ENCODE data around the gene BOLA1. TPM values are rescaled to one million over a fixed set of nuclear protein-coding genes. Genes with fewer than 3 reads are reported as not detected.

Gene BOLA1
- polyA plus RNA-seq, 1 donor from 2014 or later: 26.3 TPM

DNA sequence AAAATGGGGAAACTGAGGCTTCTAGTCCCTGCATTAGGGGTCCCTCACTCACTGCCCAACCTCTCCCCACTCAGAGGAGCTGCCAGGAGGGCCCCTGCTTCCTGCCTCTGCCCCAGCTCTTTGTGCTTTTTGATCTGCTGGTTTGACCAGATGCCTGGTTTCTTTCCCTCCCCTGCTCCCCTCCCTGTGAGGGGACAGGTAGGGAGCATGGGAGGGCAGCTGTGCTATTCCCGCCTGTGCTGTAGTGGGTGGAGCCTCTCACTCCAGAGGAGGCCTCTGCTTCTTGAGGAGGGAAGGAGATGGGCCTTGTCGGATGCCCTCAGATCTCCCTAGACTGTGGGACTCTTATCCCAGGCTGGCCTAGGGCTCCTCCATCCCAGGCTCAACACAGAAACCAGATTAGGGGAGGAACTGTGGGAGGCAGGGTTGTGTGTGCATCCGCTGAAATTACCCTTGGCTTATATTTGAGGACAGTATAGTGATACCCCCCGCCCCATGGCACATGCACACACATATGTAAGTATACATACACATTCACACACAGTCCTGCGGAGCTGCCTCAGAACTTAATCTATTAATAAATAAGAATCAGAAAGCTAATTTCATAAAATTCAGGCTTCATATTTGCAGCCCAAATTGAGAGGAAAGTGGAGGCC lies 4.6 kb downstream of the BOLA1 start:
- no peaks in the 10 kb centered on the region for H3K27me3 ChIP-seq (ENCODE audit: insufficient read depth, low read depth, low read length)
- H3K4me3 ChIP-seq (ENCODE audit: low read length): no peak overlapping the region
- H3F3A ChIP-seq (ENCODE audit: insufficient read depth, low read length, poor library complexity, severe bottlenecking): no peaks in the 10 kb centered on the region
- no peak overlapping the region for H2AFZ ChIP-seq (ENCODE audit: low read depth, low read length)
- H3K4me2 ChIP-seq (ENCODE audit: low read length): no peak overlapping the region
- H3K9me2 ChIP-seq (ENCODE audit: insufficient read depth, low read length): no peaks in the 10 kb centered on the region
- H3K9me3 ChIP-seq (ENCODE audit: low read length): no peaks in the 10 kb centered on the region
- no peak overlapping the region for H3K9ac ChIP-seq (ENCODE audit: low read length)
- H3K27ac ChIP-seq (ENCODE audit: low read length): no peak overlapping the region
- H3K36me3 ChIP-seq (ENCODE audit: insufficient read depth, low read length): no peaks in the 10 kb centered on the region
- H4K20me1 ChIP-seq (ENCODE audit: insufficient read depth): no peaks in the 10 kb centered on the region
- H3K79me2 ChIP-seq (replicated peaks; ENCODE audit: insufficient read depth, low read length): no peaks in the 10 kb centered on the region
- no peak for TF ChIP-seq SMC3 (conservative IDR thresholded peaks at IDR 0.05; ENCODE audit: poor library complexity)
- TF ChIP-seq TAF1 (IDR thresholded peaks at IDR 0.05; ENCODE audit: low read depth): no peak
- no peak for TF ChIP-seq POLR2AphosphoS5 (IDR thresholded peaks at IDR 0.05)
- TF ChIP-seq, protein P1, sequence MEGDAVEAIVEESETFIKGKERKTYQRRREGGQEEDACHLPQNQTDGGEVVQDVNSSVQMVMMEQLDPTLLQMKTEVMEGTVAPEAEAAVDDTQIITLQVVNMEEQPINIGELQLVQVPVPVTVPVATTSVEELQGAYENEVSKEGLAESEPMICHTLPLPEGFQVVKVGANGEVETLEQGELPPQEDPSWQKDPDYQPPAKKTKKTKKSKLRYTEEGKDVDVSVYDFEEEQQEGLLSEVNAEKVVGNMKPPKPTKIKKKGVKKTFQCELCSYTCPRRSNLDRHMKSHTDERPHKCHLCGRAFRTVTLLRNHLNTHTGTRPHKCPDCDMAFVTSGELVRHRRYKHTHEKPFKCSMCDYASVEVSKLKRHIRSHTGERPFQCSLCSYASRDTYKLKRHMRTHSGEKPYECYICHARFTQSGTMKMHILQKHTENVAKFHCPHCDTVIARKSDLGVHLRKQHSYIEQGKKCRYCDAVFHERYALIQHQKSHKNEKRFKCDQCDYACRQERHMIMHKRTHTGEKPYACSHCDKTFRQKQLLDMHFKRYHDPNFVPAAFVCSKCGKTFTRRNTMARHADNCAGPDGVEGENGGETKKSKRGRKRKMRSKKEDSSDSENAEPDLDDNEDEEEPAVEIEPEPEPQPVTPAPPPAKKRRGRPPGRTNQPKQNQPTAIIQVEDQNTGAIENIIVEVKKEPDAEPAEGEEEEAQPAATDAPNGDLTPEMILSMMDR (IDR thresholded peaks at IDR 0.05; ENCODE audit: poor library complexity, severe bottlenecking): no peak
- TF ChIP-seq, protein P2, sequence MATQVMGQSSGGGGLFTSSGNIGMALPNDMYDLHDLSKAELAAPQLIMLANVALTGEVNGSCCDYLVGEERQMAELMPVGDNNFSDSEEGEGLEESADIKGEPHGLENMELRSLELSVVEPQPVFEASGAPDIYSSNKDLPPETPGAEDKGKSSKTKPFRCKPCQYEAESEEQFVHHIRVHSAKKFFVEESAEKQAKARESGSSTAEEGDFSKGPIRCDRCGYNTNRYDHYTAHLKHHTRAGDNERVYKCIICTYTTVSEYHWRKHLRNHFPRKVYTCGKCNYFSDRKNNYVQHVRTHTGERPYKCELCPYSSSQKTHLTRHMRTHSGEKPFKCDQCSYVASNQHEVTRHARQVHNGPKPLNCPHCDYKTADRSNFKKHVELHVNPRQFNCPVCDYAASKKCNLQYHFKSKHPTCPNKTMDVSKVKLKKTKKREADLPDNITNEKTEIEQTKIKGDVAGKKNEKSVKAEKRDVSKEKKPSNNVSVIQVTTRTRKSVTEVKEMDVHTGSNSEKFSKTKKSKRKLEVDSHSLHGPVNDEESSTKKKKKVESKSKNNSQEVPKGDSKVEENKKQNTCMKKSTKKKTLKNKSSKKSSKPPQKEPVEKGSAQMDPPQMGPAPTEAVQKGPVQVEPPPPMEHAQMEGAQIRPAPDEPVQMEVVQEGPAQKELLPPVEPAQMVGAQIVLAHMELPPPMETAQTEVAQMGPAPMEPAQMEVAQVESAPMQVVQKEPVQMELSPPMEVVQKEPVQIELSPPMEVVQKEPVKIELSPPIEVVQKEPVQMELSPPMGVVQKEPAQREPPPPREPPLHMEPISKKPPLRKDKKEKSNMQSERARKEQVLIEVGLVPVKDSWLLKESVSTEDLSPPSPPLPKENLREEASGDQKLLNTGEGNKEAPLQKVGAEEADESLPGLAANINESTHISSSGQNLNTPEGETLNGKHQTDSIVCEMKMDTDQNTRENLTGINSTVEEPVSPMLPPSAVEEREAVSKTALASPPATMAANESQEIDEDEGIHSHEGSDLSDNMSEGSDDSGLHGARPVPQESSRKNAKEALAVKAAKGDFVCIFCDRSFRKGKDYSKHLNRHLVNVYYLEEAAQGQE (IDR thresholded peaks at IDR 0.05; ENCODE audit: borderline replicate concordance): no peak
- TF ChIP-seq RAD21 (conservative IDR thresholded peaks at IDR 0.05): no peak
- no peak for TF ChIP-seq EZH2 (IDR thresholded peaks at IDR 0.05; ENCODE audit: borderline replicate concordance, insufficient read depth, low read length, poor library complexity, severe bottlenecking)
- TF ChIP-seq MXI1 (conservative IDR thresholded peaks at IDR 0.05; ENCODE audit: poor library complexity, severe bottlenecking): no peak
- TF ChIP-seq EP300 (conservative IDR thresholded peaks at IDR 0.05; ENCODE audit: poor library complexity, severe bottlenecking): no peak

DNA sequence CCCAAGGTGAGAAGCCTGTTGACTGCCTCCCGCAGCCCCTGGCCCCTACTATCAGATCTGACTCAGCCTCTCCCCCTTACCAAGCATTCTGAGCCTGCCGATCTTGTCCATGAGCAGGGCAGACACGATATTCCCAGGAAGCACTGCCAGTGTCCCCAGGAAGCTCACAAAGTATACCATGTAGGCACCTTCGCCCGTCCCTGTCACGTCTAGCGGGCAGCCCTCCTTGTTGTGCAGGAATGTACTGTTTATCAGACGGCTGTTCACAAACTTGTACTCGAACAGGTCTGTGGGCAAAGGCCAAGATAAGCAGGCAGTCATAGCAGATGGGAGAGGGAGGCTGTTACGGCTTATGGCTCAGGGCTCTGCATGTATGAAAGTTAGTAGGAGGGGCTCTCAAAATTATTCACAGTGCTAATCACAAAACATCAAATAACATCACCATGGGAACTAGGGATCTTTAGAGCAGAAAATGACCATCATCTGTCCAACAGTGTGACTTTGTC lies 7.3 kb downstream of the BOLA1 start:
- Histone ChIP-seq H3K4me3 (ENCODE audit: low read length) (no peak overlapping the region), H3K9me2 (ENCODE audit: insufficient read depth, low read length) (no peaks in the 10 kb centered on the region), H3K9me3 (ENCODE audit: low read length) (no peaks in the 10 kb centered on the region), H4K20me1 (ENCODE audit: insufficient read depth) (no peaks in the 10 kb centered on the region), H3F3A (ENCODE audit: insufficient read depth, low read length, poor library complexity, severe bottlenecking) (no peaks in the 10 kb centered on the region), H3K79me2 (replicated peaks; ENCODE audit: insufficient read depth, low read length) (no peaks in the 10 kb centered on the region), H3K36me3 (ENCODE audit: insufficient read depth, low read length) (no peaks in the 10 kb centered on the region), H3K27ac (ENCODE audit: low read length) (no peak overlapping the region), H2AFZ (ENCODE audit: low read depth, low read length) (no peak overlapping the region), H3K4me2 (ENCODE audit: low read length) (no peak overlapping the region), H3K27me3 (ENCODE audit: insufficient read depth, low read depth, low read length) (no peaks in the 10 kb centered on the region), H3K9ac (ENCODE audit: low read length) (no peak overlapping the region)
- no peak for TF ChIP-seq MXI1 (conservative IDR thresholded peaks at IDR 0.05; ENCODE audit: poor library complexity, severe bottlenecking)
- no peak for TF ChIP-seq RAD21 (conservative IDR thresholded peaks at IDR 0.05)
- no peak for TF ChIP-seq EZH2 (IDR thresholded peaks at IDR 0.05; ENCODE audit: borderline replicate concordance, insufficient read depth, low read length, poor library complexity, severe bottlenecking)
- no peak for TF ChIP-seq EP300 (conservative IDR thresholded peaks at IDR 0.05; ENCODE audit: poor library complexity, severe bottlenecking)
- TF ChIP-seq, protein P1 (IDR thresholded peaks at IDR 0.05; ENCODE audit: poor library complexity, severe bottlenecking): no peak
- TF ChIP-seq, protein P2 (IDR thresholded peaks at IDR 0.05; ENCODE audit: borderline replicate concordance): no peak
- TF ChIP-seq POLR2AphosphoS5 (IDR thresholded peaks at IDR 0.05): no peak
- TF ChIP-seq TAF1 (IDR thresholded peaks at IDR 0.05; ENCODE audit: low read depth): no peak

Data from neural cell (in vitro differentiated cells).